ENCODE measurements around the gene EMP2. TPM values are rescaled to one million over a fixed set of nuclear protein-coding genes. Genes with fewer than 3 reads are reported as not detected.

The EMP2 gene
- total and polyA plus RNA-seq, 2 of the 4 experiments (the other 2 are of a cell fraction), result 13.8 to 18.3 TPM

GRCh38 chr16:10562361-10562899 lies 18.0 kb downstream of the EMP2 start:
- Histone ChIP-seq H4K20me1 (ENCODE audit: insufficient read depth, low read length) (peaks cover 6% of the 10 kb centered on the region; the same call in 1 of the 2 replicates), H3K27ac (ENCODE audit: insufficient read depth, low read length) (no peak overlapping the region), H3K4me1 (ENCODE audit: control insufficient read depth, insufficient read depth, low read length) (peaks cover 3% of the 10 kb centered on the region; the same call in 1 of the 2 replicates), H4K5ac (ENCODE audit: low read depth, low read length) (no peak overlapping the region), H3K4me2 (ENCODE audit: low read depth, low read length) (no peak overlapping the region), H3K23ac (ENCODE audit: low read depth, low read length) (no peak overlapping the region), H2BK5ac (ENCODE audit: low read depth, low read length, poor library complexity, severe bottlenecking) (no peak overlapping the region), H3K14ac (replicated peaks; ENCODE audit: low read depth, low read length) (no peak overlapping the region), H2BK20ac (ENCODE audit: low read depth, low read length) (no peak overlapping the region), H4K8ac (ENCODE audit: low read depth in 2 of 2, low read length in 2 of 2) (no peak overlapping the region), H3K9me3 (ENCODE audit: control insufficient read depth, insufficient read depth, low read length) (peaks cover 3% of the 10 kb centered on the region; the same call in 1 of the 2 replicates), H3K56ac (ENCODE audit: extremely low read depth, insufficient read depth, low read length) (no peak overlapping the region), H3K79me1 (ENCODE audit: low read depth in 1 of 2, low read length in 2 of 2) (peaks cover 40 to 58% of the 10 kb centered on the region in 2 experiments), H3K4ac (ENCODE audit: low read depth, low read length) (no peak overlapping the region), H2BK120ac (ENCODE audit: low read depth, low read length) (no peak overlapping the region), H3K36me3 (ENCODE audit: control insufficient read depth, insufficient read depth, low read length) (peaks cover 2% of the 10 kb centered on the region; the same call in 1 of the 2 replicates), H2BK15ac (ENCODE audit: low read depth, low read length) (no peak overlapping the region), H2AK9ac (replicated peaks; ENCODE audit: low read depth, low read length, poor library complexity) (no peak overlapping the region), H3K9me1 (ENCODE audit: insufficient read depth, low read length) (no peaks in the 10 kb centered on the region), H4K91ac (ENCODE audit: insufficient read depth, low read depth, low read length) (no peak overlapping the region), H2AK5ac (ENCODE audit: low read depth, low read length) (no peak overlapping the region), H3K27me3 (ENCODE audit: control insufficient read depth, insufficient read depth, low read length) (no peaks in the 10 kb centered on the region), H3K4me3 (ENCODE audit: insufficient read depth, low read depth, low read length) (no peak overlapping the region), H3K18ac (ENCODE audit: low read depth, low read length) (no peak overlapping the region), H3K9ac (ENCODE audit: low read depth, low read length) (no peak overlapping the region), H2AFZ (replicated peaks; ENCODE audit: low read length, poor library complexity) (no peak overlapping the region)
- ATAC-seq (ENCODE audit: low read depth), result no peak
- in situ Hi-C loops (cut with MboI; ENCODE audit: low sequenced_read_pairs) (no loop called here), dilution Hi-C loops (cut with HindIII; ENCODE audit: low sequenced_read_pairs, unreplicated experiment) (no loop called here), intact Hi-C loops (cut with micrococcal nuclease) (no loop called here)
- ChIA-PET CTCF (no interaction called here), POLR2A (ENCODE audit: unreplicated experiment) (no interaction called here)
- no peak for DNase-seq
- BruUV-seq (replicated peaks), result no TSS peak
- no peak for TF ChIP-seq RAD21 (IDR thresholded peaks at IDR 0.05; ENCODE audit: low read length)
- no peak for TF ChIP-seq MXI1 (IDR thresholded peaks at IDR 0.05; ENCODE audit: borderline replicate concordance, low read depth, low read length)
- TF ChIP-seq USF2 (IDR thresholded peaks at IDR 0.05; ENCODE audit: low read depth, low read length), result no peak
- TF ChIP-seq CHD1 (IDR thresholded peaks at IDR 0.05; ENCODE audit: low read depth, low read length), result no peak
- TF ChIP-seq RFX5 (IDR thresholded peaks at IDR 0.05; ENCODE audit: low read depth, low read length), result no peak
- no peak for TF ChIP-seq CEBPB (IDR thresholded peaks at IDR 0.05; ENCODE audit: low read depth, low read length)
